Hepatic stellate cell (primary cell): ENCODE results near the gene RIPPLY3.

Experiments
- DNase-seq: peaks from one replicate; pipeline ENCODE4 v3.0.0; 2011; ENCODE audit warnings: low spot score

The RIPPLY3 gene

GRCh38 chr21:37061926-37062592 lies 55.6 kb downstream of the RIPPLY3 start:
- DNase-seq, result peak; percentile 65

- DNase-seq, result no peak
Observed at GRCh38 chr21:37062593-37062935, 56.1 kb downstream of the RIPPLY3 start.

- DNase-seq, result no peak
Observed at GRCh38 chr21:37063433-37063832, 56.9 kb downstream of the RIPPLY3 start.

DNA sequence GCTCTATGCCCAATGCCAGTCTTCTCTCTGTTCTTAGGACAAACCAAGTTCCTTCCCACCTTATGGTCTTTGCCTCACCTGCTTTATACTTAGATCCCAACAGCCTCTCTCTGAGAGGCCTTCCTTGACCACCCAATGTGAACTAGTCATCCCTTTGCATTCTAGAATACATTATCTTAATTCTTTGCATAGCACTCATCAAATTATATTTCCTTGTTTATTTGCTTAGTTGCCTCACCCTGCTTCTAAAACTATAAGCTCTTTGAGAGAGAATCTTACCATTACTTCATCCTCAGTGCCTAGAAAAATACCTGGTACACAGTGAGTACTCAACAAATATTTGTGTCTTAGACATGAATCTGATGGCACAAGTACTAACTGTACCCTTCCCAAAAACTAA lies 58.3 kb downstream of the RIPPLY3 start:
- DNase-seq, result no peak

GRCh38 chr21:37065561-37066177 lies 59.2 kb downstream of the RIPPLY3 start:
- no peak for DNase-seq
